HG03066 (cell line): ENCODE data around the gene OSGIN1.

Experiments
- ATAC-seq: cut with Tn5 transposase; IDR thresholded peaks from one replicate; pipeline ENCODE4 v1.9.1; 2021; ENCODE audit warnings: low read depth; ENCODE audit not compliant: unreplicated experiment

The OSGIN1 gene

DNA sequence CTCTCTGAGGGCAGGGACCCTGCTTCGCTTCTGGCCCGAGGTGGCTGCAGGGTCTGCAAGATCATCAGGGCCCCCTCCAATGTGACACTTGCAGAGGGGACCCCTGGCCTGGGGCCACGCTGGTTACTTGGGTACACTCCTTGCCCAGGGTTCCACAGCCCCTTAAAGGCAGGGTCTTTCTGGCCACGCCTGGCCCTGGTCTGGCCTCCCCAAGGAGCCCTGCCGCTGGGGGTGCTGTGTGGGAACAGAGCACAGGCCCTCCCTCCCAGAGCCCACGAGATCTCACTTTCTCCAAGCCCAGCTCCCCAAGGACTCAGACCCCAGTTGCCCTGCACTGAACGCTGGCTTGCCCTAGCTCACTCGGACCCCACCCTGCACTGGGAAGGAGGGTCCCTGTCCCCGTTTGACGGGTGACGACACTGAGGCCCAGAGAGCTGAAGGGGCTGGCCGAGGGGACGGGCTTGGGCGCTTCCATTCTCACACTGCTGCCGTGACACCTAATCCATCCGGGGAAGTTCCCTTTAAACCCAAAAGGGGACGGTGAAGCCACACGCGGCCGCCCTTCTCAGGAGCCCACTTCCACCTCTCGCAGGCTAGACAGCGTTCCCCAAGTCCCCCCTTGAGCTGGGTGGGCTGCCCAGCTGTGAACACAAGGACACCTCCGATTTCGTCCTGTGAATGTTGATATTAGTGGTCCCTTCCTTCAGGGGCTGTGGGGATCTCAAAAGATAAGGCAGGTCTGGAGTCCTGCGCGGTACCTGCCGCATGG, 26.9 kb upstream of the OSGIN1 start:
- ATAC-seq, result no peak

DNA sequence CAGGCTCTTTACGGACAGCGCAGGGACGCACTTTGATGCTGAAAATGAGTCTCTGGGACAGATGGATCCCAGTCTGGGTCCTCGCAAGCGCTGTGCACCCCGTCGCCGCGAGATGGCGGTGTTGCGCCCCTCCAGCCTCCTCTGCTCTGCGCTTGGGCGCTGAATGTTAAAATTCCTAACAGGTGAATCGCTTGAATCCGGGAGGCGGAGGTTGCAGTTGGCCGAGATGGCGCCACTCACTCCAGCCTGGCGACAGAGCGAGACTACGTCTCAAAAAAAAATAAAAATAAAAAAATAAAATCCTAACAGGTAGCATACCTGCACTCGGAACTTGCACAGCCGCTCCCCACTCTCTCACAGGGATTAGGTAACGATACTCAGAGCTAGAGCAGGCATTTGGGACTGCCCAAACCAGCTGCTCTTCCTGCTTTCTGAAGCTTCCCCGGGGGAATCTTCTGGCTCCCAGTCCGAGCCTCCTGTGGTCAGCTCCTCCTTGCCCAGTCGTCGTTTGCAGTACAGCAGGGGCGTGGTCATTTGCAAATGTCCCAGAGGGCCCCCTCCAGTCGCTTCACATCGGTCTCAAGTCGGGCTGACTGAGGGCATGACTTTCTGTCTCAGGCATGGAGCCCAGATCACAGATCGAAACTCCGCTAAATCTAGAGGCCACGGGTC, 26.2 kb upstream of the OSGIN1 start:
- no peak for ATAC-seq

GRCh38 chr16:83928341-83929055, 24.5 kb upstream of the OSGIN1 start:
- ATAC-seq, result no peak

DNA sequence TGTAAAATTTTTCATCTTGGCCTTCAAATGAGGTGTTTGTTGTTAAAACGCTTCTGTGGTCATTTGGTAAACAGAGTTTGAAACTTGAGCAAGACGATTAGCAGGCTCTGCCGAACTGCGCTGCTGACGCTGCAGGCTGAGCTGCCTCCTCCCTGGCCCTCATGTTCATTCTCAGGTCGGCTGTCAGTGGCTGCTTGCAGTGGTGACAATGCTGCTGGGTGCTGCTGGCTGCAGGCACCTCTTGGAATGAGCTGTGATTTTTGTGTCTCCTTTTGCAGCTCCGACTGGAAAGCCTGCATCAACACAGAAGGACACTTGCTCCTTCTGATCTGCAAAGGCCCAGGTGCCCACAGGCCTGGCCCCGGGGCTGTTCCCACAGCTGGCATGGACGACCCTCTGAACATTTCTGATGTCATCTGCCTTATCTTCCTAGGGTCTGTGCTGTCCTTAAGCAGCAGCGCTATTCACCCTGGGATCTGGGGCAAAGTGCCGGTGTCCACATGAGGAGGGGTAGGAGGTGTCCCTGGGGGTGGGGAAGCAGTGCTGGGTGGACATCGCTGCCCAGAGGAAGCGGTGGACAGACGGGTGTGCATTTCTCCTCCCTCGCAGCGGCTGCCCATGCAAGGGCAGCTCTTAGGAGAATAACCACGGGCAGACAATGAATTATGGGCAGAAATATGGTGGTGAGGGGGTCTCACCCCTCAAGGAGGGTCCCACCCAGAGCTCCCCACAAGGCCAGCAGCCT, 23.1 kb upstream of the OSGIN1 start:
- ATAC-seq, result no peak

GRCh38 chr16:83930730-83931500, 22.1 kb upstream of the OSGIN1 start:
- ATAC-seq, result no peak

- ATAC-seq, result no peak
These were observed 21.5 kb upstream of the OSGIN1 start for GRCh38 chr16:83931556-83931955.

DNA sequence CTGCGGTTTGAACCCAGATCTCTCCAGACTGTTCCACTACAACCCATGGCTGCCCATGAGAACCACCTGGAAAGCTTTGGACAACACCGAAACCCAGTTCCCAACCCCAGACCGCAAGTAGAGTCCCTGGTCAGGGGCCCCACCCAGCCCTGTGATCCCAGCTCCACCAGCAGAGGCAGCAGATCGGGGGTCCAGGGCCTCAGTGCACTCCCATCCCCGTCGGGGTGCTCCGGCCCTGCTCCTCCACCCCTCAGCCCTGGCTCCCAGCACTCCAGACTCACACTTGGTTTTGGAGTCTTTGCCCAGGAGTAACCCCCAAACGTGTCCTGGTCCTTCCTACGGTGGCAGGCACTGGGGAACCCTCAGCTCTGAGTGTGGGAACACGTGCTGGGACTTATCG, 20.7 kb upstream of the OSGIN1 start:
- no peak for ATAC-seq

- ATAC-seq, result no peak
These were observed 19.9 kb upstream of the OSGIN1 start for GRCh38 chr16:83932955-83933673.

GRCh38 chr16:83933885-83934683, 19.0 kb upstream of the OSGIN1 start:
- ATAC-seq, result no peak

DNA sequence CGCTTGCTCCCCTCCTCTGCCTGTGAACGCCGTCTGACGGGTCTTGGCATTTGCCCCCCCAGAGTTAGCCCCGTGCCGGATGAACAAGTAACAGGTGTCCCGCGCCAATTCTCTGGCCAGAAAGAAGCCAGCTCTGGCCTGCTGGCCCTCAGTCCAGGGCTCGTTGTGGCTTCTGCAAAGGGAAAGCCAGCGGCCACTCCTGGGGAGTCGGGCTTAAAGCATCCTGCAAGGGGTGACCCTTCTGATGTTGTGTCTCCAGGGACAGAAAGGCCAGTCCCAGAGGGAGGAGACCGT, 18.4 kb upstream of the OSGIN1 start:
- no peak for ATAC-seq

DNA sequence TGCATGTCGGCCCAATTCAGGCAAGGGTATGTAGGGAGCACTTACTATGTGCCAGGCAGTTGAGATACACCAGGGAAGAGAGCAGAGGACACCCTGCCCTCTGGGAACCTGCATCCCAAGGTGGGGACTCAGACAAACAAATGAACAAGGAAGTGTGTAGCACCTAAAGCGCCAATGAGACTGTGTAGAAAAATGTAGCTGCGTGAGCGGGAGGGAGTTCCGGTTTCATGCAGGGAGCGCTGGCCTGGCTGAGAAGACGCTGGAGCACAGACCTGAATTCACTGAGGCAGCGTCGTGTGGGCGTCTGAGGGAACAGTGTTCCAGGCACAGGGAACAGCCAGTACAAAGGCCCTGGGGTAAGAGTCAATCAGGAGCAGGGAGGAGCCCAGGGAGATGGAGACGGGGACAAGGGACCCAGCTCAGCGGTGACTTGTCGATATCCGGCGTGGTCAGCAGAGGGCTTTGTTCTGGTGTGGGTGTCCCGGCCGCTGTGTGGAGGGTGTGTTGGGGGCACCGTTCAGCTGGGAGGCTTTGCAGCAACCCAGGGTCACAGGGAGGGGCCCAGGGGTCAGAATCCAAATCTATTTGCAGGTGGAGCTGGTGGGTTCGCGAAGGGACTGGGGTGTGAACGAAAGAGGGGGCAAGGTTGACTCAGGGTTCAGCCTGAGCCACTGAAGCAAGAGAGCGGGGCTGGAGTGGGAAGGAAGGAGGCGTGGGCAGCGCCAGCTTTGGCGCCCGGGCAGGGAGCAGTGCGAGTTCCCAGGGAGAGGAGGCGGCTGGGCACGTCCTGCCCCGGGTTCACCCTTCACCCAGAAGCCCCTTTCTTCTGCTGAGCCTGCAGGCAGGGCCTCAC, 17.8 kb upstream of the OSGIN1 start:
- ATAC-seq, result no peak

DNA sequence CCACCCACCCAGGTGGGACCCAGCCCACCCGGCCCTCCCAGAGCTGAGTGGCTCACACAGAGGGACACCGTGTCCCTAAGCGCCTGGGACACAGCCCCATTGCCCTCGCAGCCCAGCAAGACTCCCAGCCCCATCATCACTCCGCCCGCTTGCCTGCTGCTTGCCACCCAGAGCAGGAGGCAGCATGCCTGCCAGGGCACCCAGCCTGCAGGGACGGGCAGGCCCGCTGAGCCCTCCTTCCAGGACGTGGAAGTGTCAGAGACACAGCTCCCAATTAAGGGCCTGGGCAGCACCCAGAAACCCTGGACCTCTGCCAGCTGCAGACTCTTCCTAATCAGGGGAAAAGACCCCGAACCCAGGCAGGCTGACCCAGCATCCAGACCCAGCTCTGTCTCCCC, 17.2 kb upstream of the OSGIN1 start:
- ATAC-seq, result no peak

- ATAC-seq, result no peak
These were observed 16.4 kb upstream of the OSGIN1 start for GRCh38 chr16:83936581-83937165.

GRCh38 chr16:83937267-83937666, 15.8 kb upstream of the OSGIN1 start:
- no peak for ATAC-seq

DNA sequence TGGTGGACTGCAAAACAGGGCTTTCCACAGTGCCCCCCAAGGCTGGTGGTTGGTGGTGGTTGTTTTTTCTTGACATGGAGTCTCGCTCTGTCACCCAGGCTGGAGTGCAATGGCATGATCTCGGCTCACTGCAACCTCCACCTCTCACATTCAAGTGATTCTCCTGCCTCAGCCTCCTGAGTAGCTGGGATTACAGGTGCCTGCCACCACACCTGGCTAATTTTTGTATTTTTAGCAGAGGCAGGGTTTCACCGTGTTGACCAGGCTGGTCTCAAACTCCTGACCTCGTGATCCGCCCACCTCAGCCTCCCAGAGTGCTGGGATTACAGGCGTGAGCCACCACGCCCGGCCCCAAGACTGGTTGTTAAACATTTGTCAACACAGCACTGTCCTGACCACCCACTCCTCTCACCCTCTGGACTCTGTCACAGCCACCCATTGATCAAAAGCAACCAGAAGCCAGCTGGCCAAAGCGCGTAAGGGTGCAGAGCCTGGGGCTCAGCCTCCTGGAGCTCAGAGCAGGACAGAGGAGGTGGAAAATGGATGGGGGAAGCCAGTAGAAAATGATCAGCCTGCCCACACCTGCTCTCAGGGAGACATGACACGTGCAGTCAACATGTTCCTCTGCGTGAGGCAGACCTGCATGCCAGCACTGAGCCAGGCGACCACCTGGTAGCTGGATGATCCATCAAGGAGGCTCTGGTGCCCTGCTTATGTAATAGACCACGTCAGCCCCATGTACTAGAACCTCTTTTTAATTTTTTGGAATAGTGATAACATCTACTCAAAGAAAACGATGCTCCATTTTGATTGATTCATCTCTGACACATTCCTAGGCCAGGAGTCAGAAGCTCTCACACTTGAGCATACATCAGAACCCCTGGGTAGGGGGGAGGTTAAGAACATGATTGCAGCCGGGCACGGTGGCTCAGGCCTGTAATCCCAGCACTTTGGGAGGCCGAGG, 14.8 kb upstream of the OSGIN1 start:
- ATAC-seq, result no peak

DNA sequence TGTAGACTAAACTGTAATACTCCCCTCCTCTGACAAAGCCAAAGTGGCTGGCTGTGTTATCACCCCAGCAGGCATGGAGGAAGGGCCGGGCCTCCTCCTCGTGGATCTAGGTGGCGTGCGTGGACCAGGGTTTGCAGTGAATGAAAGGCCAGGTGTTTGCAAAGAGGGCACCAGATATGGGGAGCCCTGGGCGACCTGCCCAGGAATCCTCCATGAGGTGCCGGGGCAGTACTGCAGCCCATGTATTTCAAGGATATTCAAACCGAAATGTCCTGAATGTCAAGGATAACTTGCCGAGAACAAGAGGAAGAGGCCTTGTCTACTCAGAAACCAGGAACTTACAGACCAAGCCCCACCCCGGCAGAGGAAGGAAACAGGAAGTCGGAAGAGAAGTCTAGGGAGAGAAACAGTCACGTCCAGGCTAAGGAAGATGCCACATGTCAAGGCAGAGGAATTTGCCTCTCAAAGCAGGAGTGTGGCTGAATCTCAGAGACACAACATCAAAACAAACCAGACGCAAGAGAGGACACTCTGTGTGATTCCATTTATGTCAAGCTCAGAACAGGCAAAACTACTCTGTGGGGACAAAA, 13.7 kb upstream of the OSGIN1 start:
- no peak for ATAC-seq
